ACC112 (cell line): ENCODE measurements around the gene CCDC24.

Experiments used
- H2AFZ ChIP-seq: fragments of 200-600 bp; sonication (generic); one replicate; pipeline ENCODE4 v1.6.0; 2017; ENCODE audit warnings: antibody characterized with exemption, low read length; ENCODE audit not compliant: unreplicated experiment
- H3K27ac ChIP-seq: fragments of 200-600 bp; sonication (generic); 2 replicates; pipeline ENCODE4 v1.5.1; 2014; ENCODE audit warnings: low read depth, mild to moderate bottlenecking, antibody characterized with exemption, low read length, moderate library complexity
- H3K27me3 ChIP-seq: fragments of 200-600 bp; sonication (generic); 2 replicates; pipeline ENCODE4 v1.6.1; 2014; ENCODE audit warnings: mild to moderate bottlenecking, antibody characterized with exemption, low read length, moderate library complexity, mixed read lengths; ENCODE audit not compliant: insufficient read depth
- H3K36me3 ChIP-seq: fragments of 200-600 bp; sonication (generic); 2 replicates; pipeline ENCODE4 v1.6.1; 2016; ENCODE audit warnings: mild to moderate bottlenecking, antibody characterized with exemption, low read length, moderate library complexity, mixed read lengths; ENCODE audit not compliant: insufficient read depth
- H3K4me1 ChIP-seq: fragments of 200-600 bp; sonication (generic); one replicate; pipeline ENCODE4 v1.6.1; 2016; ENCODE audit warnings: low read length, mixed read lengths; ENCODE audit not compliant: insufficient read depth, unreplicated experiment, control insufficient read depth
- H3K4me3 ChIP-seq: fragments of 200-600 bp; sonication (generic); 2 replicates; pipeline ENCODE4 v1.5.1; 2014; ENCODE audit warnings: mild to moderate bottlenecking, low read depth, low read length
- H3K79me2 ChIP-seq: fragments of 200-600 bp; sonication (generic); one replicate; pipeline ENCODE4 v1.6.0; 2016; ENCODE audit warnings: low read length; ENCODE audit not compliant: control insufficient read depth, unreplicated experiment, insufficient read depth

CCDC24 gene

GRCh38 chr1:44015206-44015605, 23.8 kb downstream of the CCDC24 start:
- H3K4me1 ChIP-seq = peaks cover 2% of the 10 kb centered on the region
- no peak overlapping the region for H3K4me3 ChIP-seq
- H3K27me3 ChIP-seq = no peaks in the 10 kb centered on the region
- H3K27ac ChIP-seq = no peak overlapping the region
- no peak overlapping the region for H2AFZ ChIP-seq
- no peaks in the 10 kb centered on the region for H3K79me2 ChIP-seq
- no peaks in the 10 kb centered on the region for H3K36me3 ChIP-seq

- H2AFZ ChIP-seq = no peak overlapping the region
- no peak overlapping the region for H3K4me3 ChIP-seq
- H3K79me2 ChIP-seq = no peaks in the 10 kb centered on the region
- H3K27me3 ChIP-seq = no peaks in the 10 kb centered on the region
- peaks cover 2% of the 10 kb centered on the region for H3K4me1 ChIP-seq
- no peak overlapping the region for H3K27ac ChIP-seq
- H3K36me3 ChIP-seq = no peaks in the 10 kb centered on the region
These were observed 24.9 kb downstream of the CCDC24 start for GRCh38 chr1:44016041-44016889.

- no peaks in the 10 kb centered on the region for H3K36me3 ChIP-seq
- no peak overlapping the region for H3K4me3 ChIP-seq
- no peak overlapping the region for H3K27ac ChIP-seq
- H3K4me1 ChIP-seq = peaks cover 2% of the 10 kb centered on the region
- H2AFZ ChIP-seq = no peak overlapping the region
- H3K79me2 ChIP-seq = no peaks in the 10 kb centered on the region
- no peaks in the 10 kb centered on the region for H3K27me3 ChIP-seq
These were observed 25.5 kb downstream of the CCDC24 start for GRCh38 chr1:44016890-44017400.

GRCh38 chr1:44019466-44019948, 28.1 kb downstream of the CCDC24 start:
- H3K27me3 ChIP-seq = no peaks in the 10 kb centered on the region
- no peak overlapping the region for H2AFZ ChIP-seq
- H3K36me3 ChIP-seq = no peaks in the 10 kb centered on the region
- no peak overlapping the region for H3K4me3 ChIP-seq
- no peak overlapping the region for H3K27ac ChIP-seq
- H3K4me1 ChIP-seq = peaks cover 6% of the 10 kb centered on the region
- H3K79me2 ChIP-seq = no peaks in the 10 kb centered on the region

GRCh38 chr1:44020464-44020863, 29.1 kb downstream of the CCDC24 start:
- no peak overlapping the region for H3K4me3 ChIP-seq
- H3K27me3 ChIP-seq = no peaks in the 10 kb centered on the region
- H3K79me2 ChIP-seq = no peaks in the 10 kb centered on the region
- no peak overlapping the region for H2AFZ ChIP-seq
- H3K36me3 ChIP-seq = no peaks in the 10 kb centered on the region
- peaks cover 11% of the 10 kb centered on the region for H3K4me1 ChIP-seq
- no peak overlapping the region for H3K27ac ChIP-seq

GRCh38 chr1:44021156-44021555, 29.8 kb downstream of the CCDC24 start:
- Histone ChIP-seq H3K27ac (no peak overlapping the region), H3K27me3 (no peaks in the 10 kb centered on the region), H3K4me3 (no peak overlapping the region), H2AFZ (no peak overlapping the region), H3K79me2 (no peaks in the 10 kb centered on the region), H3K4me1 (peaks cover 10% of the 10 kb centered on the region), H3K36me3 (no peaks in the 10 kb centered on the region)

- Histone ChIP-seq H3K27ac (no peak overlapping the region), H3K4me3 (no peak overlapping the region), H3K79me2 (no peaks in the 10 kb centered on the region), H2AFZ (no peak overlapping the region), H3K27me3 (no peaks in the 10 kb centered on the region), H3K36me3 (no peaks in the 10 kb centered on the region), H3K4me1 (peaks cover 10% of the 10 kb centered on the region)
These were observed 30.4 kb downstream of the CCDC24 start for GRCh38 chr1:44021581-44022321.

GRCh38 chr1:44024031-44024902, 32.9 kb downstream of the CCDC24 start:
- H2AFZ ChIP-seq = no peak overlapping the region
- H3K79me2 ChIP-seq = no peaks in the 10 kb centered on the region
- H3K36me3 ChIP-seq = no peaks in the 10 kb centered on the region
- no peak overlapping the region for H3K4me3 ChIP-seq
- 0 out of 2 replicates have a peak overlapping the region, but pooled peaks have one; percentile 10 for H3K27ac ChIP-seq
- peaks cover 22% of the 10 kb centered on the region for H3K4me1 ChIP-seq
- no peaks in the 10 kb centered on the region for H3K27me3 ChIP-seq

GRCh38 chr1:44024903-44025525, 33.6 kb downstream of the CCDC24 start:
- Histone ChIP-seq H2AFZ (no peak overlapping the region), H3K36me3 (no peaks in the 10 kb centered on the region), H3K27me3 (no peaks in the 10 kb centered on the region), H3K4me3 (no peak overlapping the region), H3K27ac (0 out of 2 replicates have a peak overlapping the region, but pooled peaks have one; percentile 10), H3K79me2 (no peaks in the 10 kb centered on the region), H3K4me1 (peaks cover 24% of the 10 kb centered on the region)

GRCh38 chr1:44025816-44026215, 34.4 kb downstream of the CCDC24 start:
- no peak overlapping the region for H3K27ac ChIP-seq
- H3K79me2 ChIP-seq = no peaks in the 10 kb centered on the region
- no peak overlapping the region for H2AFZ ChIP-seq
- no peaks in the 10 kb centered on the region for H3K27me3 ChIP-seq
- no peak overlapping the region for H3K4me3 ChIP-seq
- no peaks in the 10 kb centered on the region for H3K36me3 ChIP-seq
- H3K4me1 ChIP-seq = peaks cover 24% of the 10 kb centered on the region
